Gastrocnemius medialis (tissue), 4 donors: ENCODE data around the gene ANKH.

Source experiments
- POLR2A ChIP-seq, 2 donors: fragments of 450-650 bp; IDR thresholded peaks; one replicate each; pipeline ENCODE4 v1.6.1; 2017; ENCODE audit warnings: antibody characterized with exemption in 2 of 2, mild to moderate bottlenecking in 2 of 2, moderate library complexity in 2 of 2
- TF ChIP-seq, protein P1 (sequence below), 5 experiments: fragments of 450-650 bp in 3 of 5; fragments of 200-600 bp in 2 of 5; sonication (generic) in 2 of 5; IDR thresholded peaks in 4 of 5; conservative IDR thresholded peaks in 1 of 5; 1 replicate in 4 of 5; 2 replicates in 1 of 5; pipeline ENCODE4 v1.5.1; 2016 to 2019; ENCODE audit warnings: antibody characterized with exemption in 5 of 5, mild to moderate bottlenecking in 3 of 5, moderate library complexity in 3 of 5

DNA sequence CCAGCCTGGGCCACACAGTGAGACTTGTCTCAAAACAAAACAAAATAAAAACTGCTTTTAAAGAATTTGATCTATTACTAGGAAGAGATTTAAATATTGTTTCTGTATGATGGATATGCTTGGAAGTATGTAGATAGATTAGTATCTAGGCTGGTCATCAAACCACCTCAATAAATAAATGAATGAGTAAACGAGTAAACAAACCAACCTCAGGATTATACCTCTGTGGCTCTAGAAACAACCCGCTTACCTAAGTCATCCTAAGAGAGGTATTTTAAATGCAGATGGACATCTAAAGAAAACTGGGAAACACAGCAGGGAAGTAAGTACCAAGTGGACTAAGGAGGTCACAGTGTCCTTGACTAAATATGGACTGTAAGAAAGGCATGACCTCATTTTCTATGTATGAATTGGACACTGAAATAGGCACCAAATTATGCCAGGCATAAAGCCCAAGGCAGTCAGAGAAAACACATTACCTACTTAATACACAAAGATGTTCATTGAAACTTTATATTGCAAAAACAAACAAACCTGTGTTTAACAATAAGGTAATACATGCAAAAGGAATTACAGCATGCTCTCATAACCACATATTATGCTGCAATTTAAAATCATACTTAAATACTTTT lies 7.3 kb downstream of the ANKH start:
- TF ChIP-seq, protein P1, sequence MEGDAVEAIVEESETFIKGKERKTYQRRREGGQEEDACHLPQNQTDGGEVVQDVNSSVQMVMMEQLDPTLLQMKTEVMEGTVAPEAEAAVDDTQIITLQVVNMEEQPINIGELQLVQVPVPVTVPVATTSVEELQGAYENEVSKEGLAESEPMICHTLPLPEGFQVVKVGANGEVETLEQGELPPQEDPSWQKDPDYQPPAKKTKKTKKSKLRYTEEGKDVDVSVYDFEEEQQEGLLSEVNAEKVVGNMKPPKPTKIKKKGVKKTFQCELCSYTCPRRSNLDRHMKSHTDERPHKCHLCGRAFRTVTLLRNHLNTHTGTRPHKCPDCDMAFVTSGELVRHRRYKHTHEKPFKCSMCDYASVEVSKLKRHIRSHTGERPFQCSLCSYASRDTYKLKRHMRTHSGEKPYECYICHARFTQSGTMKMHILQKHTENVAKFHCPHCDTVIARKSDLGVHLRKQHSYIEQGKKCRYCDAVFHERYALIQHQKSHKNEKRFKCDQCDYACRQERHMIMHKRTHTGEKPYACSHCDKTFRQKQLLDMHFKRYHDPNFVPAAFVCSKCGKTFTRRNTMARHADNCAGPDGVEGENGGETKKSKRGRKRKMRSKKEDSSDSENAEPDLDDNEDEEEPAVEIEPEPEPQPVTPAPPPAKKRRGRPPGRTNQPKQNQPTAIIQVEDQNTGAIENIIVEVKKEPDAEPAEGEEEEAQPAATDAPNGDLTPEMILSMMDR (IDR thresholded peaks at IDR 0.05 in 4 of 5, conservative IDR thresholded peaks at IDR 0.05 in 1 of 5) = no peak
- no peak for TF ChIP-seq POLR2A (IDR thresholded peaks at IDR 0.05)
